NCI-H2171 (cell line): Measurements from ENCODE around the gene ZNF385D.
"Not testable (repeated sequence)": the region's sequence is repeated elsewhere in the genome, so short reads cannot be mapped to it uniquely, and the experiment has no call there.

Experiments used
- DNase-seq: peaks from one replicate; lab custom pipeline; 2025; lab: John Stamatoyannopoulos, UW

ZNF385D gene

GRCh38 chr3:21446945-21447475 is 304.0 kb downstream of the ZNF385D start:
- DNase-seq = no peak

GRCh38 chr3:21446027-21446426 is 305.0 kb downstream of the ZNF385D start:
- no peak for DNase-seq

- no peak for DNase-seq
These were observed 309.2 kb downstream of the ZNF385D start for GRCh38 chr3:21441821-21442220.

- DNase-seq = no peak
These were observed 314.2 kb downstream of the ZNF385D start for GRCh38 chr3:21436835-21437234.

- no peak for DNase-seq
These were observed 315.1 kb downstream of the ZNF385D start for GRCh38 chr3:21435871-21436270.

- no peak for DNase-seq
These were observed 316.7 kb downstream of the ZNF385D start for GRCh38 chr3:21434310-21434709.

- DNase-seq = no peak
These were observed 317.3 kb downstream of the ZNF385D start for GRCh38 chr3:21433751-21434150.

- no peak for DNase-seq
These were observed 324.1 kb downstream of the ZNF385D start for GRCh38 chr3:21426920-21427319.

GRCh38 chr3:21425715-21426114 is 325.3 kb downstream of the ZNF385D start:
- DNase-seq = no peak

GRCh38 chr3:21421096-21421495 is 329.9 kb downstream of the ZNF385D start:
- no peak for DNase-seq

GRCh38 chr3:21417991-21418390 is 333.0 kb downstream of the ZNF385D start:
- DNase-seq = no peak

GRCh38 chr3:21414506-21414905 is 336.5 kb downstream of the ZNF385D start:
- no peak for DNase-seq

GRCh38 chr3:21411058-21411457 is 340.0 kb downstream of the ZNF385D start:
- DNase-seq = no peak

GRCh38 chr3:21409401-21409800 is 341.6 kb downstream of the ZNF385D start:
- no peak for DNase-seq

GRCh38 chr3:21407743-21408142 is 343.3 kb downstream of the ZNF385D start:
- DNase-seq = no peak

- no peak for DNase-seq
These were observed 345.0 kb downstream of the ZNF385D start for GRCh38 chr3:21405671-21406667.

- no peak for DNase-seq
These were observed 352.5 kb downstream of the ZNF385D start for GRCh38 chr3:21398461-21398860.

GRCh38 chr3:21393683-21394311 is 357.2 kb downstream of the ZNF385D start:
- no peak for DNase-seq

GRCh38 chr3:21392526-21392925 is 358.5 kb downstream of the ZNF385D start:
- no peak for DNase-seq

- DNase-seq = no peak
These were observed 360.2 kb downstream of the ZNF385D start for GRCh38 chr3:21390856-21391255.

- no peak for DNase-seq
These were observed 360.9 kb downstream of the ZNF385D start for GRCh38 chr3:21390136-21390535.

- DNase-seq = not testable (repeated sequence)
These were observed 363.7 kb downstream of the ZNF385D start for GRCh38 chr3:21387142-21387826.
